Gastrocnemius medialis (tissue), 4 donors: Measurements from ENCODE around the gene GXYLT1. TPM values are rescaled to one million over a fixed set of nuclear protein-coding genes. Genes with fewer than 3 reads are reported as not detected.

Experiments used
- ATAC-seq, 2 donors: fragments of 150-250 bp; one replicate each; pipeline ENCODE4 v1.9.1; 2016
- DNase-seq, 2 donors: peaks; one replicate each; pipeline ENCODE4 v3.0.0-alpha.2; 2019
- H3K27ac ChIP-seq, 4 donors: fragments of 200-600 bp; sonication (generic); 1 replicate in 1 of 4; 2 replicates in 3 of 4; pipeline ENCODE4 v1.5.1; 2016 to 2018; ENCODE audit warnings: mild to moderate bottlenecking in 2 of 4, moderate library complexity in 1 of 4
- H3K27me3 ChIP-seq, 3 donors: fragments of 200-600 bp; sonication (generic) in 2 of 3; 1 replicate in 1 of 3; 2 replicates in 2 of 3; pipeline versions ENCODE4 v1.5.1 to v1.6.0; 2016 to 2019; ENCODE audit warnings: mild to moderate bottlenecking in 1 of 3, moderate library complexity in 1 of 3
- H3K36me3 ChIP-seq, 2 donors: fragments of 200-600 bp; sonication (generic) in 1 of 2; one replicate each; pipeline ENCODE4 v1.5.1; 2017 to 2018
- H3K4me1 ChIP-seq, 2 donors: fragments of 200-600 bp; sonication (generic) in 1 of 2; one replicate each; pipeline ENCODE4 v1.5.1; 2016 to 2017; ENCODE audit warnings: mild to moderate bottlenecking in 2 of 2
- H3K4me3 ChIP-seq, 4 donors: fragments of 200-600 bp; sonication (generic) in 3 of 4; 1 replicate in 1 of 4; 2 replicates in 3 of 4; pipeline ENCODE4 v1.5.1; 2016 to 2019; ENCODE audit warnings: mild to moderate bottlenecking in 2 of 4
- H3K9me3 ChIP-seq, 3 donors: fragments of 200-600 bp; sonication (generic) in 2 of 3; 1 replicate in 1 of 3; 2 replicates in 2 of 3; pipeline ENCODE4 v1.5.1; 2016 to 2019
- POLR2A ChIP-seq, 2 donors: fragments of 450-650 bp; IDR thresholded peaks; one replicate each; pipeline ENCODE4 v1.6.1; 2017; ENCODE audit warnings: antibody characterized with exemption in 2 of 2, mild to moderate bottlenecking in 2 of 2, moderate library complexity in 2 of 2
- in situ Hi-C, 4 donors: fragments of 200-750 bp; cut with MboI; loops; one replicate each; pipeline versions ENCODE4 v1.15.0 to v1.8.0; 2017; ENCODE audit warnings: low sequenced_read_pairs in 4 of 4
- intact Hi-C: fragments of 100-400 bp; cut with DNase I; formaldehyde crosslinking; loops from one replicate; pipeline ENCODE4 v1.15.1; 2023; ENCODE audit warnings: low total_unique reads
- total RNA-seq, 4 donors: library from RNA; depleted of rRNA; stranded (reverse); fragments of >200 nt; gene quantifications; one replicate each; pipeline versions ENCODE4 v1.1.0 to v1.2.3, GENCODE V29; 2016
- TF ChIP-seq, protein P1 (sequence below), 5 experiments: fragments of 450-650 bp in 3 of 5; fragments of 200-600 bp in 2 of 5; sonication (generic) in 2 of 5; IDR thresholded peaks in 4 of 5; conservative IDR thresholded peaks in 1 of 5; 1 replicate in 4 of 5; 2 replicates in 1 of 5; pipeline ENCODE4 v1.5.1; 2016 to 2019; ENCODE audit warnings: antibody characterized with exemption in 5 of 5, mild to moderate bottlenecking in 3 of 5, moderate library complexity in 3 of 5

Gene GXYLT1
- total RNA-seq, 4 donors from 2014 or later: 4.4 to 5.5 (median 5.0) TPM

DNA sequence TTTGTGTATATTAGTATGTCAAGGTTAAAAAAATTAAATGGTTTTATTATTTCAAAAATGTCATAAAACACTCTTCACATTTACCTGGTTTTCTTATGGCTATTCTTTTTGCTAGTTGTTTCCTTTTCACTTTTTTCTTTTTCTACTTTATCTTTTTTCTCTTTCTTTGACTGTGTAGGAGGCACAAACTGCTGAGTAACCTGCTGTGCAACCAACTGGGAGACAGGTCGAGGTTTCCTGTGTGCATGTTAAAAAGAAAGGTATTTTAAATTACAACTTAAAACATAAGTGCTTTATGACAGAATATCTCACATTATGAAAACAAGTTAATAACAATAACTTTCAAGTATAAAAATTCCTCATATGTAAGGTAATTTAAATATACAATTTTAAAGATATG lies 16.9 kb upstream of the GXYLT1 start:
- no peak overlapping the region for H3K27ac ChIP-seq
- H3K4me3 ChIP-seq: no peak overlapping the region
- TF ChIP-seq, protein P1, sequence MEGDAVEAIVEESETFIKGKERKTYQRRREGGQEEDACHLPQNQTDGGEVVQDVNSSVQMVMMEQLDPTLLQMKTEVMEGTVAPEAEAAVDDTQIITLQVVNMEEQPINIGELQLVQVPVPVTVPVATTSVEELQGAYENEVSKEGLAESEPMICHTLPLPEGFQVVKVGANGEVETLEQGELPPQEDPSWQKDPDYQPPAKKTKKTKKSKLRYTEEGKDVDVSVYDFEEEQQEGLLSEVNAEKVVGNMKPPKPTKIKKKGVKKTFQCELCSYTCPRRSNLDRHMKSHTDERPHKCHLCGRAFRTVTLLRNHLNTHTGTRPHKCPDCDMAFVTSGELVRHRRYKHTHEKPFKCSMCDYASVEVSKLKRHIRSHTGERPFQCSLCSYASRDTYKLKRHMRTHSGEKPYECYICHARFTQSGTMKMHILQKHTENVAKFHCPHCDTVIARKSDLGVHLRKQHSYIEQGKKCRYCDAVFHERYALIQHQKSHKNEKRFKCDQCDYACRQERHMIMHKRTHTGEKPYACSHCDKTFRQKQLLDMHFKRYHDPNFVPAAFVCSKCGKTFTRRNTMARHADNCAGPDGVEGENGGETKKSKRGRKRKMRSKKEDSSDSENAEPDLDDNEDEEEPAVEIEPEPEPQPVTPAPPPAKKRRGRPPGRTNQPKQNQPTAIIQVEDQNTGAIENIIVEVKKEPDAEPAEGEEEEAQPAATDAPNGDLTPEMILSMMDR (IDR thresholded peaks at IDR 0.05 in 4 of 5, conservative IDR thresholded peaks at IDR 0.05 in 1 of 5): no peak
- no peak for TF ChIP-seq POLR2A (IDR thresholded peaks at IDR 0.05)
- no peaks in the 10 kb centered on the region for H3K9me3 ChIP-seq
- ATAC-seq (no peak), DNase-seq (no peak)
- peaks cover 0 to 5% of the 10 kb centered on the region in 2 donors for H3K4me1 ChIP-seq
- intact Hi-C loops: no loop called here
- peaks cover 0 to 19% of the 10 kb centered on the region in 2 donors for H3K36me3 ChIP-seq
- in situ Hi-C loops: no loop called here
- no peaks in the 10 kb centered on the region for H3K27me3 ChIP-seq

- ATAC-seq (no peak), DNase-seq (no peak)
- TF ChIP-seq, protein P1 (IDR thresholded peaks at IDR 0.05 in 4 of 5, conservative IDR thresholded peaks at IDR 0.05 in 1 of 5): no peak
- TF ChIP-seq POLR2A (IDR thresholded peaks at IDR 0.05): no peak
- intact Hi-C loops: no loop called here
- Histone ChIP-seq H3K4me1 (no peaks in the 10 kb centered on the region), H3K36me3 (peaks cover 0 to 16% of the 10 kb centered on the region in 2 donors), H3K27ac (no peak overlapping the region), H3K4me3 (no peak overlapping the region), H3K27me3 (no peaks in the 10 kb centered on the region), H3K9me3 (no peaks in the 10 kb centered on the region)
- in situ Hi-C loops: no loop called here
Observed at GRCh38 chr12:42156232-42156631, 11.6 kb upstream of the GXYLT1 start.

DNA sequence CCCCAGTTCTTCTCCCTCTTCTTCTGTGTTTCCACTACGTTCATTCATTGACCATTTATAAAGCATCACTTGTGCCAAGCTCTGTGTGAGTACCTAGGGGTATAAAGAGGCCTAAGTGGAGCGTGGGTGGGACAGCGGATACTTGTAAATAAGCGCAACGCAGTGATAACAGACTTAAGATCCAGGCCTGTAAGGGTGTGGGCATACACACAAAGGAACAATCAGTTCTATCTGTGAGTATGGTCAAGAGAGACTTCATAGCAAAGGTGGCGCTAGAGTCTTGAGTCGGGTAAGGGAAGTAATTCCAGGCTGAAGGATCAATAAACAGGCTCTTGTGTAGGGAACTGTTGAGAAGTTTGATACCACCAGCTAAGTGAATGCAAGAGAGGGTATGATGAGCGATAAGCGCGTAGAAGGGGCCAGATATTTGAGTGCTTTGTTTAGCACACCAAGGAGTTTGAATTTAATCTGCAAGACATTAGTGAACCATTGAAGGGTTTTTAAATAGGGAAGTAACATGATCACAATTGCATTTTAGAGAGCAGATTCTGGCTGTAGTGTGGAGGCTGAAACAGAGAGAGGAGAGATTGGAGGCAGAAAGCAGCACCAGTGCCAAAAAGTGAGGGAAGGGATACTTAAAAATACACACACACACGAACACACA lies 1.0 kb upstream of the GXYLT1 start:
- peak overlapping the region in 3 of 4 donors; percentile 52 to 83 (median 62) for H3K4me3 ChIP-seq
- TF ChIP-seq, protein P1 (IDR thresholded peaks at IDR 0.05 in 4 of 5, conservative IDR thresholded peaks at IDR 0.05 in 1 of 5): no peak
- no peak for TF ChIP-seq POLR2A (IDR thresholded peaks at IDR 0.05)
- H3K9me3 ChIP-seq: no peaks in the 10 kb centered on the region
- H3K27me3 ChIP-seq: no peaks in the 10 kb centered on the region
- ATAC-seq (no peak), DNase-seq (no peak)
- intact Hi-C loops: loop anchor here (2.0 to 5.0 kb wide), 2 partner anchors 37 to 93 kb away; partner anchors contain the start of gene YAF2
- peak overlapping the region; percentile 71 to 92 (median 88) for H3K27ac ChIP-seq
- in situ Hi-C loops: loop anchor here in 2 of 4 donors (5.0 to 10.0 kb wide), 2 partner anchors 89 to 97 kb away; partner anchors contain the start of gene YAF2 (in 1 of the 2)
- H3K36me3 ChIP-seq: no peaks in the 10 kb centered on the region
- peaks cover 21 to 33% of the 10 kb centered on the region in 2 donors for H3K4me1 ChIP-seq

- DNase-seq (no peak), ATAC-seq (no peak)
- no peaks in the 10 kb centered on the region for H3K36me3 ChIP-seq
- peaks cover 21 to 34% of the 10 kb centered on the region in 2 donors for H3K4me1 ChIP-seq
- H3K9me3 ChIP-seq: no peaks in the 10 kb centered on the region
- in situ Hi-C loops (loop anchor here in 2 of 4 donors (5.0 to 10.0 kb wide), 2 partner anchors 90 to 97 kb away; partner anchors contain the start of gene YAF2 (in 1 of the 2)), intact Hi-C loops (loop anchor here (2.0 to 5.0 kb wide), 2 partner anchors 37 to 94 kb away; partner anchors contain the start of gene YAF2)
- peak overlapping the region; percentile 52 to 83 (median 68) for H3K4me3 ChIP-seq
- TF ChIP-seq POLR2A (IDR thresholded peaks at IDR 0.05): no peak
- TF ChIP-seq, protein P1 (IDR thresholded peaks at IDR 0.05 in 4 of 5, conservative IDR thresholded peaks at IDR 0.05 in 1 of 5): no peak
- H3K27ac ChIP-seq: peak overlapping the region; percentile 71 to 92 (median 88)
- H3K27me3 ChIP-seq: no peaks in the 10 kb centered on the region
Observed at GRCh38 chr12:42145197-42145549, 499 bp upstream of the GXYLT1 start.
